ENCODE results near the gene C6orf120. TPM values are rescaled to one million over a fixed set of nuclear protein-coding genes. Genes with fewer than 3 reads are reported as not detected.

C6orf120 gene
- total and polyA plus RNA-seq, 2 of the 13 experiments (the other 11 are each of a cell fraction or from before 2014, with no cell fraction given) = 21.7 to 29.9 TPM

DNA sequence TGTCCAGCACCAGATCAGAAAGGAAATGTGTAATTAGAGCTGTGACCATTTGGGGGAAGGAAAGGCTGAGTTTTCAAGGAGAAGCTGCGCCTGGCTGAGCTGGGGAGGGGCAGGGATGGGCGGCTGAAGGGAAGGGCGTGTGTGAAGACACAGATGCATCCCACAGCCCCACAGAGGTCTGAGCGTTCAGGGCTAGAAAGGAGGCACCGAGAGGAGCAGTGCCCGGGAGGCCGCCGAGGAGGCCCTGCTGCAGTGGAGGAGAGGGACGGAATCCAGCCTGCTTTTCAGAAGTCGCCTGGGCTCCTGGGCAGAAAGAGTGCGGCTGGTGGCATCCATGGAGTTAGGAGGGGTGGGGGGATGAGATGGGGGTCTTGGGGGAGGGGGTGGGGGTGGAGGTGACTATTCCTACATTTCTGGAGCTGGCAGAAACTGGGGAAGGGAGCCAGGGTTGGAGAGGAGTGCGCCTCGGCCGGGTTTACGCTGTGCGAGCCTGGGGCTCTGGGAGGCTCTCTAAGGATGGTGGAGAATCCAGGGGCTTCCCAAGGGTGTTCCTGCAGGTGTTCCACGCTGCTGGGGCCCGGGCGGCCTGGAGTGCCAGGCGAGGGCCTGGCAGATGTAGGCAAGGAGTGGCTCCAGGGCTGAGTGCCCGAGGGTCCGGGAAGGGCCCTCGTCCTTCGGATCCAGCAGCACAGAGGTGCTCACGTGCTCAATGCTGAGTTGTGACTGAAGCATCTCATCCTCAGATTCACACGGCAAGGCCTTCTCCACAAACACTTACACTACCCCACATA is 41.9 kb upstream of the C6orf120 start (continued):
- TF ChIP-seq ZNF782 (CRISPR knock-in tag; IDR thresholded peaks at IDR 0.05; ENCODE audit: borderline replicate concordance) = no peak
- TF ChIP-seq, protein P1, sequence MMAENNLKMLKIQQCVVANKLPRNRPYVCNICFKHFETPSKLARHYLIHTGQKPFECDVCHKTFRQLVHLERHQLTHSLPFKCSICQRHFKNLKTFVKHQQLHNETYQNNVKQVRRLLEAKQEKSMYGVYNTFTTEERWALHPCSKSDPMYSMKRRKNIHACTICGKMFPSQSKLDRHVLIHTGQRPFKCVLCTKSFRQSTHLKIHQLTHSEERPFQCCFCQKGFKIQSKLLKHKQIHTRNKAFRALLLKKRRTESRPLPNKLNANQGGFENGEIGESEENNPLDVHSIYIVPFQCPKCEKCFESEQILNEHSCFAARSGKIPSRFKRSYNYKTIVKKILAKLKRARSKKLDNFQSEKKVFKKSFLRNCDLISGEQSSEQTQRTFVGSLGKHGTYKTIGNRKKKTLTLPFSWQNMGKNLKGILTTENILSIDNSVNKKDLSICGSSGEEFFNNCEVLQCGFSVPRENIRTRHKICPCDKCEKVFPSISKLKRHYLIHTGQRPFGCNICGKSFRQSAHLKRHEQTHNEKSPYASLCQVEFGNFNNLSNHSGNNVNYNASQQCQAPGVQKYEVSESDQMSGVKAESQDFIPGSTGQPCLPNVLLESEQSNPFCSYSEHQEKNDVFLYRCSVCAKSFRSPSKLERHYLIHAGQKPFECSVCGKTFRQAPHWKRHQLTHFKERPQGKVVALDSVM (CRISPR knock-in tag; IDR thresholded peaks at IDR 0.05) = no peak

DNA sequence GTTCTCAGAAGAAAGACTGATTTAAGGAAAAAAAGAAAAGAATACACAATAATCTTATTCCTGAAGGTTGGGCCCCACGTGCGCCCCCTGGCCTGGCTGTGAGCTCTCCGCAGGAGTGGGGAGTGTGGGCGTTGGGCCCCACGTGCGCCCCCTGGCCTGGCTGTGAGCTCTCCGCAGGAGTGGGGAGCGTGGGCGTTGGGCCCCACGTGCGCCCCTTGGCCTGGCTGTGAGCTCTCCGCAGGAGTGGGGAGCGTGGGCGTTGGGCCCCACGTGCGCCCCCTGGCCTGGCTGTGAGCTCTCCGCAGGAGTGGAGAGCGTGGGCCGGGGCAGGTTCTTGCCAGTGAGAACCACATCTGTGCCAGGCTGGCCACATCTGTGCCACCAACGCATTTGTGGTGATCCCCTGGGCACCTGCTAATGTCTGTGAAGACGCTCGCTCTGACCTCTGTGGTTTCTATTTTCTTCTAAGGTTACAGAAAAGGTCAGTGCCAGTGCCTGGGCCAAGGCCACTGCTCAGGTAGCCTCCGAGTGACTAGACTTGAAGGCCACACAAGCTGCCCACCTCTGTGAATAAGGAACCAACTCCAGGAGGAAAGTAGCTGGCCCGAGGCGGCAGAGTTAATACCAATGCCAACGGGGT is 41.1 kb upstream of the C6orf120 start:
- WGBS (ENCODE audit: low lambda C conversion rate) = 96% methylated on average over 26 of the region's 26 CpGs
- Histone ChIP-seq H3K79me2 (ENCODE audit: insufficient read depth, low read length) (no peaks in the 10 kb centered on the region), H3K27me3 (ENCODE audit: control insufficient read depth in 1 of 2, insufficient read depth in 2 of 2, low read length in 2 of 2) (no peaks in the 10 kb centered on the region), H3K4me1 (ENCODE audit: insufficient read depth, low read length) (no peaks in the 10 kb centered on the region), H3K4me3 (replicated peaks in 1 of 3; ENCODE audit: insufficient read depth in 1 of 3, low read depth in 2 of 3, low read length in 3 of 3) (no peak overlapping the region), H3K36me3 (replicated peaks in 1 of 2; ENCODE audit: control insufficient read depth in 1 of 2, insufficient read depth in 2 of 2, low read length in 2 of 2) (peaks cover 29 to 72% of the 10 kb centered on the region in 2 experiments), H3K9ac (ENCODE audit: insufficient read depth, low read depth, low read length) (no peak overlapping the region), H4K20me1 (ENCODE audit: insufficient read depth, low read length) (no peaks in the 10 kb centered on the region), H3K4me2 (ENCODE audit: low read depth, low read length) (no peak overlapping the region), H3K9me3 (ENCODE audit: low read length) (no peaks in the 10 kb centered on the region), H2AFZ (ENCODE audit: low read length) (no peak overlapping the region), H3K27ac (ENCODE audit: extremely low read length, insufficient read depth, low read length) (no peak overlapping the region)
- CTCF ChIA-PET (ENCODE audit: low intra/inter-chr PET ratio, low total read pairs) = no interaction called here
- DNase-seq (ENCODE audit: low spot score) = no peak
- no peak for FAIRE-seq
- ATAC-seq = no peak; the same call in 2 of the 3 replicates
- no TSS peak for BruUV-seq (replicated peaks)
- intact Hi-C loops (cut with micrococcal nuclease; ENCODE audit: unreplicated experiment) (no loop called here), in situ Hi-C loops (cut with HindIII; ENCODE audit: extremely low pct_ligation_motif_present, low pct_unique_long_range_greater_than_20kb) (no loop called here)
- POLR2A ChIA-PET = no interaction called here
- TF ChIP-seq ZFY (CRISPR knock-in tag; IDR thresholded peaks at IDR 0.05) = no peak
- no peak for TF ChIP-seq ZGPAT (CRISPR knock-in tag; IDR thresholded peaks at IDR 0.05)
- TF ChIP-seq ZNF607 (CRISPR knock-in tag; IDR thresholded peaks at IDR 0.05; ENCODE audit: borderline replicate concordance) = no peak
- TF ChIP-seq THAP8 (CRISPR knock-in tag; IDR thresholded peaks at IDR 0.05; ENCODE audit: borderline replicate concordance) = no peak
- no peak for TF ChIP-seq SIN3B (IDR thresholded peaks at IDR 0.05; ENCODE audit: low read length)
- TF ChIP-seq, protein P2, sequence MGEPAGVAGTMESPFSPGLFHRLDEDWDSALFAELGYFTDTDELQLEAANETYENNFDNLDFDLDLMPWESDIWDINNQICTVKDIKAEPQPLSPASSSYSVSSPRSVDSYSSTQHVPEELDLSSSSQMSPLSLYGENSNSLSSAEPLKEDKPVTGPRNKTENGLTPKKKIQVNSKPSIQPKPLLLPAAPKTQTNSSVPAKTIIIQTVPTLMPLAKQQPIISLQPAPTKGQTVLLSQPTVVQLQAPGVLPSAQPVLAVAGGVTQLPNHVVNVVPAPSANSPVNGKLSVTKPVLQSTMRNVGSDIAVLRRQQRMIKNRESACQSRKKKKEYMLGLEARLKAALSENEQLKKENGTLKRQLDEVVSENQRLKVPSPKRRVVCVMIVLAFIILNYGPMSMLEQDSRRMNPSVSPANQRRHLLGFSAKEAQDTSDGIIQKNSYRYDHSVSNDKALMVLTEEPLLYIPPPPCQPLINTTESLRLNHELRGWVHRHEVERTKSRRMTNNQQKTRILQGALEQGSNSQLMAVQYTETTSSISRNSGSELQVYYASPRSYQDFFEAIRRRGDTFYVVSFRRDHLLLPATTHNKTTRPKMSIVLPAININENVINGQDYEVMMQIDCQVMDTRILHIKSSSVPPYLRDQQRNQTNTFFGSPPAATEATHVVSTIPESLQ (CRISPR knock-in tag; conservative IDR thresholded peaks at IDR 0.05) = no peak
- TF ChIP-seq EP300 (IDR thresholded peaks at IDR 0.05; ENCODE audit: low read depth in 2 of 2, low read length in 2 of 2) = no peak
- no peak for TF ChIP-seq EP300 (CRISPR knock-in tag; IDR thresholded peaks at IDR 0.05; ENCODE audit: borderline replicate concordance)
- TF ChIP-seq TBX2 (CRISPR knock-in tag; IDR thresholded peaks at IDR 0.05; ENCODE audit: borderline replicate concordance) = no peak
- TF ChIP-seq ZNF543 (CRISPR knock-in tag; IDR thresholded peaks at IDR 0.05) = no peak
- TF ChIP-seq CENPX (CRISPR knock-in tag; IDR thresholded peaks at IDR 0.05) = no peak
- no peak for TF ChIP-seq MATR3 (CRISPR knock-in tag; IDR thresholded peaks at IDR 0.05)
